GM12878 (cell line): ENCODE results near the gene PRUNE2.

Experiments used
- CTCF ChIP-seq, 3 experiments: IDR thresholded peaks in 2 of 3; conservative IDR thresholded peaks in 1 of 3; 2 replicates each; pipeline ENCODE4 v1.5.1; 2011; ENCODE audit warnings: low read depth in 3 of 3, low read length in 3 of 3, mild to moderate bottlenecking in 3 of 3, control low read depth in 2 of 3, moderate library complexity in 2 of 3, inconsistent platforms in 1 of 3, mixed read lengths in 1 of 3; ENCODE audit not compliant: control insufficient read depth in 2 of 3, insufficient read depth in 1 of 3; ENCODE audit errors: extremely low read depth in 1 of 3
- EZH2 ChIP-seq: IDR thresholded peaks from 2 replicates; pipeline ENCODE4 v1.6.1; 2012; ENCODE audit warnings: low read depth, mild to moderate bottlenecking, control low read depth, inconsistent platforms, low read length, borderline replicate concordance; ENCODE audit not compliant: control insufficient read depth
- MAX ChIP-seq: IDR thresholded peaks from 2 replicates; pipeline ENCODE4 v1.6.1; 2012; ENCODE audit warnings: low read depth, low read length, improper control_type of control experiment
- NFYB ChIP-seq: IDR thresholded peaks from 2 replicates; pipeline ENCODE4 v1.6.1; 2011; ENCODE audit warnings: low read depth, mild to moderate bottlenecking, low read length, improper control_type of control experiment, moderate library complexity; ENCODE audit not compliant: insufficient read depth
- NR2F1 ChIP-seq: fragments of 450-650 bp; conservative IDR thresholded peaks from 2 replicates; pipeline ENCODE4 v1.6.1; 2017; ENCODE audit warnings: mild to moderate bottlenecking
- PAX8 ChIP-seq: fragments of 450-650 bp; IDR thresholded peaks from 2 replicates; pipeline ENCODE4 v1.6.1; 2017; ENCODE audit warnings: mild to moderate bottlenecking, moderate library complexity
- POLR2A ChIP-seq: IDR thresholded peaks from 2 replicates; pipeline ENCODE4 v1.6.1; 2011; ENCODE audit warnings: low read depth, mild to moderate bottlenecking, low read length
- TARDBP ChIP-seq: IDR thresholded peaks from 2 replicates; pipeline ENCODE4 v1.6.1; 2016; ENCODE audit warnings: borderline replicate concordance

GRCh38 chr9:76664120-76664519 lies 241.8 kb downstream of the PRUNE2 start:
- no peak for TF ChIP-seq PAX8
- no peak for TF ChIP-seq EZH2
- TF ChIP-seq CTCF (IDR thresholded peaks at IDR 0.05 in 2 of 3, conservative IDR thresholded peaks at IDR 0.05 in 1 of 3; ENCODE audit: control insufficient read depth in 2 of 3, extremely low read depth in 1 of 3, insufficient read depth in 1 of 3, low read depth in 3 of 3, low read length in 3 of 3) = no peak
- TF ChIP-seq TARDBP = no peak
- no peak for TF ChIP-seq MAX
- TF ChIP-seq NFYB = no peak
- TF ChIP-seq POLR2A = no peak
- no peak for TF ChIP-seq NR2F1
